Neural progenitor cell (in vitro differentiated cells): Measurements from ENCODE around the gene DENND4A. TPM values are rescaled to one million over a fixed set of nuclear protein-coding genes. Genes with fewer than 3 reads are reported as not detected.

Source experiments
- DNase-seq: peaks from one replicate; pipeline ENCODE4 v3.0.0-alpha.2; 2016; ENCODE audit warnings: low spot score
- H2AFZ ChIP-seq: fragments of 200-600 bp; sonication (generic); replicated peaks from 2 replicates; pipeline ENCODE4 v1.6.1; 2016; ENCODE audit warnings: antibody characterized with exemption
- H3F3A ChIP-seq: fragments of 200-600 bp; sonication (generic); 2 replicates; pipeline ENCODE4 v1.6.1; 2016; ENCODE audit warnings: antibody characterized with exemption, low read depth
- H3K27ac ChIP-seq: fragments of 200-600 bp; sonication (generic); 2 replicates; pipeline ENCODE4 v1.5.1; 2016; ENCODE audit warnings: mild to moderate bottlenecking
- H3K27me3 ChIP-seq: fragments of 200-600 bp; sonication (generic); 2 replicates; pipeline ENCODE4 v1.6.1; 2016; ENCODE audit warnings: mild to moderate bottlenecking, moderate library complexity
- H3K36me3 ChIP-seq: fragments of 200-600 bp; sonication (generic); 2 replicates; pipeline ENCODE4 v1.5.1; 2016
- H3K4me1 ChIP-seq: fragments of 200-600 bp; sonication (generic); 2 replicates; pipeline ENCODE4 v1.6.1; 2016; ENCODE audit warnings: mixed run types
- H3K4me2 ChIP-seq: fragments of 200-600 bp; sonication (generic); 2 replicates; pipeline ENCODE4 v1.6.1; 2016
- H3K4me3 ChIP-seq: fragments of 200-600 bp; sonication (generic); 2 replicates; pipeline ENCODE4 v1.5.1; 2016
- H3K79me2 ChIP-seq: fragments of 200-600 bp; sonication (generic); 2 replicates; pipeline ENCODE4 v1.6.1; 2016; ENCODE audit warnings: low read depth
- H3K9ac ChIP-seq: fragments of 200-600 bp; sonication (generic); 2 replicates; pipeline ENCODE4 v1.6.1; 2016
- H3K9me3 ChIP-seq: fragments of 200-600 bp; sonication (generic); 2 replicates; pipeline ENCODE4 v1.5.1; 2016; ENCODE audit warnings: low read depth
- H4K20me1 ChIP-seq: fragments of 200-600 bp; sonication (generic); 2 replicates; pipeline ENCODE4 v1.6.1; 2016; ENCODE audit warnings: low read depth
- H3K27ac Mint-ChIP-seq: 3 replicates; pipeline ENCODE4 v1.8.0; 2021; ENCODE audit warnings: mixed read lengths
- H3K27me3 Mint-ChIP-seq: 2 replicates; pipeline ENCODE4 v1.8.0; 2022; ENCODE audit warnings: low read depth, mild to moderate bottlenecking, inconsistent platforms, moderate library complexity, mixed read lengths; ENCODE audit not compliant: insufficient read depth
- H3K36me3 Mint-ChIP-seq: 3 replicates; pipeline ENCODE4 v1.8.0; 2021; ENCODE audit warnings: mixed read lengths
- H3K4me1 Mint-ChIP-seq: 3 replicates; pipeline ENCODE4 v1.8.0; 2021; ENCODE audit warnings: mixed read lengths
- H3K4me3 Mint-ChIP-seq: 3 replicates; pipeline ENCODE4 v1.8.0; 2021; ENCODE audit warnings: mild to moderate bottlenecking, moderate library complexity, mixed read lengths
- H3K9me3 Mint-ChIP-seq: 3 replicates; pipeline ENCODE4 v1.8.0; 2020; ENCODE audit warnings: mixed read lengths
- EZH2 ChIP-seq: fragments of 200-600 bp; sonication (generic); IDR thresholded peaks from 2 replicates; pipeline ENCODE4 v1.6.1; 2017; ENCODE audit warnings: antibody characterized with exemption, mild to moderate bottlenecking, moderate library complexity
- EZH2phosphoT487 ChIP-seq: fragments of 200-600 bp; sonication (generic); IDR thresholded peaks from 2 replicates; pipeline ENCODE4 v1.6.1; 2017; ENCODE audit warnings: antibody characterized with exemption
- total RNA-seq: library from RNA; depleted of rRNA; stranded (reverse); fragments of >200 nt; gene quantifications from 2 replicates; pipeline ENCODE4 v1.2.3, GENCODE V29; 2015; ENCODE audit warnings: low replicate concordance
- TF ChIP-seq, protein P1 (sequence below): fragments of 200-600 bp; sonication (generic); IDR thresholded peaks from 2 replicates; pipeline ENCODE4 v1.5.1; 2017; ENCODE audit warnings: antibody characterized with exemption, mild to moderate bottlenecking

Gene DENND4A
- total RNA-seq, 1 donor from 2014 or later: 4.8 TPM

DNA sequence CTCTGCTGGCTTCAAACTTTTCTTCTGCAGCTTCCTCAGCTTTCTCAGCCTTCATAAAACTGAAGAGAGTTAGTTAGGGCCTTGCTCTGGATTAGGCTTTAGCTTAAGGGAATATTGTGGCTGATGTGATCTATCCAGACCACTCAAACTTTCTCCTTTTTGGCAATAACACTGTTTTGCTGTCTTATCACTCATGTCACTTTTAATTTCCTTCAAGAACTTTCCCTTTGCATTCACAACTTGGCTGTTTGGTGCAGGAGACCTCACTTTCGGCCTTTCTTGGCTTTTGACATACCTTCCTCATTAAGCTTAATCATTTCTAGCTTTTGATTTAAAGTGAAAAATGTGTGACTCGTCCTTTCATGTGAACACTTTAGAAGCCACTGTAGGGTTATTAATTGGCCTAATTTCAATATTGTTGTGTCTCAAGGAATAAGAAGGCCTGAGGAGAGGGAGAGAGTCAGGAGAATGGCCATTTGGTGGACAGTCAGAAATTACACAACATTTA is 109.6 kb downstream of the DENND4A start:
- DNase-seq: no peak
- Histone ChIP-seq H3K4me3 (no peak overlapping the region), H3K27me3 (no peaks in the 10 kb centered on the region), H3K4me1 (no peaks in the 10 kb centered on the region), H3K9ac (no peak overlapping the region), H3F3A (no peaks in the 10 kb centered on the region), H3K79me2 (no peaks in the 10 kb centered on the region), H4K20me1 (no peaks in the 10 kb centered on the region), H2AFZ (no peak overlapping the region), H3K36me3 (no peaks in the 10 kb centered on the region), H3K27ac (no peak overlapping the region), H3K9me3 (no peaks in the 10 kb centered on the region), H3K4me2 (no peak overlapping the region)
- peaks cover 2% of the 10 kb centered on the region for H3K27me3 Mint-ChIP-seq
- no peak overlapping the region for H3K4me3 Mint-ChIP-seq
- no peaks in the 10 kb centered on the region for H3K9me3 Mint-ChIP-seq
- TF ChIP-seq, protein P1, sequence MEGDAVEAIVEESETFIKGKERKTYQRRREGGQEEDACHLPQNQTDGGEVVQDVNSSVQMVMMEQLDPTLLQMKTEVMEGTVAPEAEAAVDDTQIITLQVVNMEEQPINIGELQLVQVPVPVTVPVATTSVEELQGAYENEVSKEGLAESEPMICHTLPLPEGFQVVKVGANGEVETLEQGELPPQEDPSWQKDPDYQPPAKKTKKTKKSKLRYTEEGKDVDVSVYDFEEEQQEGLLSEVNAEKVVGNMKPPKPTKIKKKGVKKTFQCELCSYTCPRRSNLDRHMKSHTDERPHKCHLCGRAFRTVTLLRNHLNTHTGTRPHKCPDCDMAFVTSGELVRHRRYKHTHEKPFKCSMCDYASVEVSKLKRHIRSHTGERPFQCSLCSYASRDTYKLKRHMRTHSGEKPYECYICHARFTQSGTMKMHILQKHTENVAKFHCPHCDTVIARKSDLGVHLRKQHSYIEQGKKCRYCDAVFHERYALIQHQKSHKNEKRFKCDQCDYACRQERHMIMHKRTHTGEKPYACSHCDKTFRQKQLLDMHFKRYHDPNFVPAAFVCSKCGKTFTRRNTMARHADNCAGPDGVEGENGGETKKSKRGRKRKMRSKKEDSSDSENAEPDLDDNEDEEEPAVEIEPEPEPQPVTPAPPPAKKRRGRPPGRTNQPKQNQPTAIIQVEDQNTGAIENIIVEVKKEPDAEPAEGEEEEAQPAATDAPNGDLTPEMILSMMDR: no peak
- no peak for TF ChIP-seq EZH2phosphoT487
- no peak for TF ChIP-seq EZH2
- no peaks in the 10 kb centered on the region for H3K36me3 Mint-ChIP-seq
- H3K27ac Mint-ChIP-seq: peak overlapping the region; percentile 15
- no peaks in the 10 kb centered on the region for H3K4me1 Mint-ChIP-seq

DNA sequence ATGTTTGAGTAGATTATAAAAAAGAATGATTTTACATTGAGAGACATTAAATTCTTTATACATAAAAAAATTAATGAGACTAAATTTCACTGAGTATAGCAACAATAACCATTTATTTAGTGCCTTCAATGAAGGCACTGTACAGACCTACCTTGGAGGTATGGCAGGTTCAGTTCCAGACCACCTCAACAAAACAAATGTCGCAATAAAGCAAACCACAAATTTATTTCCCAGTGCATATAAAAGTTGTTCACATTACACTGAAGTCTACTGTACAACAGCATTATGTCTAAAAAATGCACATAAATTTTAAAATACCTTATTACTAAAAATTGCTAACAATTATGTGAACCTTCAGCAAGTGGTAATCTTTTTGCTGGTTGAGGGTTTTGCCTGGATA is 111.5 kb downstream of the DENND4A start:
- Mint-ChIP-seq H3K4me1 (no peaks in the 10 kb centered on the region), H3K27me3 (peaks cover 2% of the 10 kb centered on the region), H3K36me3 (no peaks in the 10 kb centered on the region), H3K9me3 (no peaks in the 10 kb centered on the region), H3K27ac (no peak overlapping the region), H3K4me3 (no peak overlapping the region)
- TF ChIP-seq EZH2phosphoT487: no peak
- TF ChIP-seq, protein P1: no peak
- no peak for TF ChIP-seq EZH2
- Histone ChIP-seq H3K4me2 (no peak overlapping the region), H3K9me3 (no peaks in the 10 kb centered on the region), H3F3A (no peaks in the 10 kb centered on the region), H3K79me2 (no peaks in the 10 kb centered on the region), H4K20me1 (no peaks in the 10 kb centered on the region), H3K36me3 (no peaks in the 10 kb centered on the region), H3K27me3 (no peaks in the 10 kb centered on the region), H3K9ac (no peak overlapping the region), H3K27ac (no peak overlapping the region), H2AFZ (no peak overlapping the region), H3K4me1 (no peaks in the 10 kb centered on the region), H3K4me3 (no peak overlapping the region)
- DNase-seq: no peak

DNA sequence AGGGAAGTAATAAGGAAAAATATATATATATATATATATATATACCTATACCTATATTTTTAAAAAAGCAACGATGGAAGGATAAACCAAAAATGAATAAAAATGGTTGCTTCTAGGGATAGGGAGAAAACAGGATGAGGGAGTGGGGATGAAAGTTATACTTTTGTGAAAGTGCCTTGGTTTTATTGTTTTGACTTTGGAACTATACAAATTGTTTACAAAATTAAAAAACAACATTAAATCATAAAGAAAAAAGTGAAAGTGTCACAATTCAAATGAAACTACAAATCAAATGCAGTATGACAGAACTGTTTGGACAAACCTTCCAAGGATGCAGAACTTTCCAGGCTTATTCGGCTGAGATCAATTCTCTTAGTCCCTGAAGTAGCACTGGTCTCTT is 116.0 kb downstream of the DENND4A start:
- no peak overlapping the region for H3K4me3 Mint-ChIP-seq
- peaks cover 2% of the 10 kb centered on the region for H3K27me3 Mint-ChIP-seq
- no peak for DNase-seq
- H3K27ac ChIP-seq: no peak overlapping the region
- TF ChIP-seq EZH2phosphoT487 (no peak), EZH2 (no peak)
- TF ChIP-seq, protein P1: no peak
- H3K4me1 ChIP-seq: no peaks in the 10 kb centered on the region
- H3K79me2 ChIP-seq: no peaks in the 10 kb centered on the region
- no peak overlapping the region for H2AFZ ChIP-seq
- no peaks in the 10 kb centered on the region for H3K36me3 Mint-ChIP-seq
- no peaks in the 10 kb centered on the region for H3K9me3 Mint-ChIP-seq
- no peaks in the 10 kb centered on the region for H3K4me1 Mint-ChIP-seq
- H4K20me1 ChIP-seq: no peaks in the 10 kb centered on the region
- no peaks in the 10 kb centered on the region for H3K9me3 ChIP-seq
- H3K4me3 ChIP-seq: no peak overlapping the region
- H3K4me2 ChIP-seq: no peak overlapping the region
- no peaks in the 10 kb centered on the region for H3K27me3 ChIP-seq
- no peak overlapping the region for H3K9ac ChIP-seq
- H3F3A ChIP-seq: no peaks in the 10 kb centered on the region
- H3K36me3 ChIP-seq: no peaks in the 10 kb centered on the region
- no peak overlapping the region for H3K27ac Mint-ChIP-seq
